ENCODE measurements around the gene MRTFA. TPM values are rescaled to one million over a fixed set of nuclear protein-coding genes. Genes with fewer than 3 reads are reported as not detected.

MRTFA gene
- total and polyA plus RNA-seq, 2 of the 13 experiments (the other 11 are each of a cell fraction or from before 2014, with no cell fraction given): 2.4 to 8.2 TPM

- Histone ChIP-seq H2AFZ (ENCODE audit: low read length) (no peak overlapping the region), H3K36me3 (replicated peaks in 1 of 2; ENCODE audit: control insufficient read depth in 1 of 2, insufficient read depth in 2 of 2, low read length in 2 of 2) (no peaks in the 10 kb centered on the region), H3K27me3 (ENCODE audit: control insufficient read depth in 1 of 2, insufficient read depth in 2 of 2, low read length in 2 of 2) (no peaks in the 10 kb centered on the region), H3K79me2 (ENCODE audit: insufficient read depth, low read length) (no peaks in the 10 kb centered on the region), H3K4me1 (ENCODE audit: insufficient read depth, low read length) (peaks cover 36% of the 10 kb centered on the region), H3K27ac (ENCODE audit: extremely low read length, insufficient read depth, low read length) (peak overlapping the region; percentile 62), H3K9ac (ENCODE audit: insufficient read depth, low read depth, low read length) (peak overlapping the region; percentile 7; the same call in 1 of the 2 replicates), H4K20me1 (ENCODE audit: insufficient read depth, low read length) (no peaks in the 10 kb centered on the region), H3K4me3 (replicated peaks in 1 of 3; ENCODE audit: insufficient read depth in 1 of 3, low read depth in 2 of 3, low read length in 3 of 3) (peak overlapping the region in 2 of 3 experiments; percentile 0 to 17; a peak in 2 of 6 replicates), H3K4me2 (ENCODE audit: low read depth, low read length) (peak overlapping the region; percentile 54), H3K9me3 (ENCODE audit: low read length) (no peaks in the 10 kb centered on the region)
- ChIA-PET POLR2A (interaction anchor here (0.7 to 1.7 kb wide), 9 partner anchors 11 to 152 kb away, joined by 3 to 12 read pairs (median 4); partner anchors contain the start of gene MRTFA), CTCF (ENCODE audit: low intra/inter-chr PET ratio, low total read pairs) (no interaction called here)
- peak; percentile 99 for ATAC-seq
- 6% methylated on average over 6 of the region's 6 CpGs for WGBS (ENCODE audit: low lambda C conversion rate)
- peak; percentile 99 for DNase-seq (ENCODE audit: low spot score)
- in situ Hi-C loops (cut with HindIII; ENCODE audit: extremely low pct_ligation_motif_present, low pct_unique_long_range_greater_than_20kb): no loop called here
- BruUV-seq (replicated peaks): TSS peak; percentile 68
- FAIRE-seq: peak; percentile 93
- intact Hi-C loops (cut with micrococcal nuclease; ENCODE audit: unreplicated experiment): no loop called here
- TF ChIP-seq ASH2L (IDR thresholded peaks at IDR 0.05; ENCODE audit: insufficient read length, low read depth, low read length) (peak; percentile 26), ZNF792 (CRISPR knock-in tag; IDR thresholded peaks at IDR 0.05) (peak; percentile 64; the same call in 1 of the 2 replicates), THAP11 (CRISPR knock-in tag; IDR thresholded peaks at IDR 0.05) (peak; percentile 48; the same call in 1 of the 2 replicates), ATF1 (CRISPR knock-in tag; IDR thresholded peaks at IDR 0.05) (peak; percentile 72; the same call in 1 of the 2 replicates), NCOA5 (CRISPR knock-in tag; IDR thresholded peaks at IDR 0.05) (no peak), ZNF280D (CRISPR knock-in tag; IDR thresholded peaks at IDR 0.05) (0 out of 2 replicates have a peak, but pooled peaks have one; percentile 18), HNF1B (CRISPR knock-in tag; IDR thresholded peaks at IDR 0.05) (peak; percentile 79), FOXP4 (CRISPR knock-in tag; IDR thresholded peaks at IDR 0.05) (peak; percentile 94), EP300 (IDR thresholded peaks at IDR 0.05; ENCODE audit: low read depth in 2 of 2, low read length in 2 of 2) (peak; percentile 47 to 93; a peak in 3 of 4 replicates), EP300 (CRISPR knock-in tag; IDR thresholded peaks at IDR 0.05; ENCODE audit: borderline replicate concordance) (peak; percentile 94), MED1 (CRISPR knock-in tag; IDR thresholded peaks at IDR 0.05) (peak; percentile 82)
- TF ChIP-seq, protein P1, sequence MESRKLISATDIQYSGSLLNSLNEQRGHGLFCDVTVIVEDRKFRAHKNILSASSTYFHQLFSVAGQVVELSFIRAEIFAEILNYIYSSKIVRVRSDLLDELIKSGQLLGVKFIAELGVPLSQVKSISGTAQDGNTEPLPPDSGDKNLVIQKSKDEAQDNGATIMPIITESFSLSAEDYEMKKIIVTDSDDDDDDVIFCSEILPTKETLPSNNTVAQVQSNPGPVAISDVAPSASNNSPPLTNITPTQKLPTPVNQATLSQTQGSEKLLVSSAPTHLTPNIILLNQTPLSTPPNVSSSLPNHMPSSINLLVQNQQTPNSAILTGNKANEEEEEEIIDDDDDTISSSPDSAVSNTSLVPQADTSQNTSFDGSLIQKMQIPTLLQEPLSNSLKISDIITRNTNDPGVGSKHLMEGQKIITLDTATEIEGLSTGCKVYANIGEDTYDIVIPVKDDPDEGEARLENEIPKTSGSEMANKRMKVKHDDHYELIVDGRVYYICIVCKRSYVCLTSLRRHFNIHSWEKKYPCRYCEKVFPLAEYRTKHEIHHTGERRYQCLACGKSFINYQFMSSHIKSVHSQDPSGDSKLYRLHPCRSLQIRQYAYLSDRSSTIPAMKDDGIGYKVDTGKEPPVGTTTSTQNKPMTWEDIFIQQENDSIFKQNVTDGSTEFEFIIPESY (CRISPR knock-in tag; IDR thresholded peaks at IDR 0.05): 0 out of 2 replicates have a peak, but pooled peaks have one; percentile 19
Measured at GRCh38 chr22:40498420-40499208, 137.9 kb downstream of the MRTFA start.

All from HepG2 (cell line).